Neural progenitor cell (in vitro differentiated cells): ENCODE measurements around the gene NBAS. TPM values are rescaled to one million over a fixed set of nuclear protein-coding genes. Genes with fewer than 3 reads are reported as not detected.

ENCODE experiments used
- DNase-seq: peaks from one replicate; pipeline ENCODE4 v3.0.0-alpha.2; 2016; ENCODE audit warnings: low spot score
- H2AFZ ChIP-seq: fragments of 200-600 bp; sonication (generic); replicated peaks from 2 replicates; pipeline ENCODE4 v1.6.1; 2016; ENCODE audit warnings: antibody characterized with exemption
- H3F3A ChIP-seq: fragments of 200-600 bp; sonication (generic); 2 replicates; pipeline ENCODE4 v1.6.1; 2016; ENCODE audit warnings: antibody characterized with exemption, low read depth
- H3K27ac ChIP-seq: fragments of 200-600 bp; sonication (generic); 2 replicates; pipeline ENCODE4 v1.5.1; 2016; ENCODE audit warnings: mild to moderate bottlenecking
- H3K27me3 ChIP-seq: fragments of 200-600 bp; sonication (generic); 2 replicates; pipeline ENCODE4 v1.6.1; 2016; ENCODE audit warnings: mild to moderate bottlenecking, moderate library complexity
- H3K36me3 ChIP-seq: fragments of 200-600 bp; sonication (generic); 2 replicates; pipeline ENCODE4 v1.5.1; 2016
- H3K4me1 ChIP-seq: fragments of 200-600 bp; sonication (generic); 2 replicates; pipeline ENCODE4 v1.6.1; 2016; ENCODE audit warnings: mixed run types
- H3K4me2 ChIP-seq: fragments of 200-600 bp; sonication (generic); 2 replicates; pipeline ENCODE4 v1.6.1; 2016
- H3K4me3 ChIP-seq: fragments of 200-600 bp; sonication (generic); 2 replicates; pipeline ENCODE4 v1.5.1; 2016
- H3K79me2 ChIP-seq: fragments of 200-600 bp; sonication (generic); 2 replicates; pipeline ENCODE4 v1.6.1; 2016; ENCODE audit warnings: low read depth
- H3K9ac ChIP-seq: fragments of 200-600 bp; sonication (generic); 2 replicates; pipeline ENCODE4 v1.6.1; 2016
- H3K9me3 ChIP-seq: fragments of 200-600 bp; sonication (generic); 2 replicates; pipeline ENCODE4 v1.5.1; 2016; ENCODE audit warnings: low read depth
- H4K20me1 ChIP-seq: fragments of 200-600 bp; sonication (generic); 2 replicates; pipeline ENCODE4 v1.6.1; 2016; ENCODE audit warnings: low read depth
- H3K27ac Mint-ChIP-seq: 3 replicates; pipeline ENCODE4 v1.8.0; 2021; ENCODE audit warnings: mixed read lengths
- H3K27me3 Mint-ChIP-seq: 2 replicates; pipeline ENCODE4 v1.8.0; 2022; ENCODE audit warnings: low read depth, mild to moderate bottlenecking, inconsistent platforms, moderate library complexity, mixed read lengths; ENCODE audit not compliant: insufficient read depth
- H3K36me3 Mint-ChIP-seq: 3 replicates; pipeline ENCODE4 v1.8.0; 2021; ENCODE audit warnings: mixed read lengths
- H3K4me1 Mint-ChIP-seq: 3 replicates; pipeline ENCODE4 v1.8.0; 2021; ENCODE audit warnings: mixed read lengths
- H3K4me3 Mint-ChIP-seq: 3 replicates; pipeline ENCODE4 v1.8.0; 2021; ENCODE audit warnings: mild to moderate bottlenecking, moderate library complexity, mixed read lengths
- H3K9me3 Mint-ChIP-seq: 3 replicates; pipeline ENCODE4 v1.8.0; 2020; ENCODE audit warnings: mixed read lengths
- CTCF ChIP-seq: fragments of 200-600 bp; sonication (generic); IDR thresholded peaks from 2 replicates; pipeline ENCODE4 v1.5.1; 2017; ENCODE audit warnings: antibody characterized with exemption, mild to moderate bottlenecking
- EZH2 ChIP-seq: fragments of 200-600 bp; sonication (generic); IDR thresholded peaks from 2 replicates; pipeline ENCODE4 v1.6.1; 2017; ENCODE audit warnings: antibody characterized with exemption, mild to moderate bottlenecking, moderate library complexity
- EZH2phosphoT487 ChIP-seq: fragments of 200-600 bp; sonication (generic); IDR thresholded peaks from 2 replicates; pipeline ENCODE4 v1.6.1; 2017; ENCODE audit warnings: antibody characterized with exemption
- total RNA-seq: library from RNA; depleted of rRNA; stranded (reverse); fragments of >200 nt; gene quantifications from 2 replicates; pipeline ENCODE4 v1.2.3, GENCODE V29; 2015; ENCODE audit warnings: low replicate concordance

Gene NBAS
- total RNA-seq: 58.0 and 60.2 TPM in 2 replicates

DNA sequence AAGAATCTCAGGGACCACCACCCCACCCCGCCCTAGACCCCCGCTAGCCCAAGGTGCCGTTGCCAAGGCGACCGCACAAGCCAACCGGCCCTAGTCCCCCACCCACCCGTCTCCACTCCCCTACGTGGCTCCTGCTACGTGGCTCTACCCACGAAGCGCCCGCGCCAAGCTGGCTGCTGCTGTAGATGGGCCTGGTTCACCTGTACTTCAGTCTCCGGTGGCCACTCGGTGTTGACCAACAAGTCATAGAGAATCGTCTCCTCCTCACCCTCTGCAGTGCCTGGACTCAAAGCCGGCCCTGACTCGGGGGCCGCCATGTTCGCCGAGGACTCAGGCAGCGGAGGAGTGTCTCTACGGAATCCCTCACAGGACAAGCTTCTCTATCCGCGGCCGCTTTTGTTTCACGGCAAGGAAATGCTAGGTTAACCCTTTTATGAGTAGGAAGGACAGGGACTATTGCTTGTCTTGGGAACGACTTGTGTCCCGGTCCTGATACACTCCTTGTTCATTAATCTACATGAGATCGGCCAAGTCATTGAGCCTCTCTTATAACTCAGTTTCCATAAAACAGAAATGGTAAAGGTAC lies at the start of gene NBAS:
Gene NBAS (minus strand): TSS at position 347 of the 586 bp plus-strand sequence. CDS start 30 bp downstream, at position 317.
- Histone ChIP-seq H3K4me3 (peak within 1 kb of the TSS; percentile 72), H3K36me3 (no peaks in the 10 kb centered on the region), H4K20me1 (peaks cover 7% of the 10 kb centered on the region), H3K9me3 (no peaks in the 10 kb centered on the region), H3K4me1 (peaks cover 19% of the 10 kb centered on the region), H3K4me2 (peak within 1 kb of the TSS; percentile 79), H3K27me3 (no peaks in the 10 kb centered on the region), H3K9ac (peak within 1 kb of the TSS; percentile 61), H3K79me2 (peaks cover 34% of the 10 kb centered on the region), H3F3A (peaks cover 8% of the 10 kb centered on the region), H2AFZ (peak within 1 kb of the TSS; percentile 71), H3K27ac (peak within 1 kb of the TSS; percentile 73)
- Mint-ChIP-seq H3K9me3 (no peaks in the 10 kb centered on the region), H3K4me1 (peaks cover 32% of the 10 kb centered on the region), H3K27ac (peak within 1 kb of the TSS; percentile 99), H3K27me3 (peaks cover 9% of the 10 kb centered on the region), H3K36me3 (no peaks in the 10 kb centered on the region), H3K4me3 (peak within 1 kb of the TSS; percentile 100)
- no peak for TF ChIP-seq EZH2phosphoT487
- DNase-seq: peak; percentile 87

DNA sequence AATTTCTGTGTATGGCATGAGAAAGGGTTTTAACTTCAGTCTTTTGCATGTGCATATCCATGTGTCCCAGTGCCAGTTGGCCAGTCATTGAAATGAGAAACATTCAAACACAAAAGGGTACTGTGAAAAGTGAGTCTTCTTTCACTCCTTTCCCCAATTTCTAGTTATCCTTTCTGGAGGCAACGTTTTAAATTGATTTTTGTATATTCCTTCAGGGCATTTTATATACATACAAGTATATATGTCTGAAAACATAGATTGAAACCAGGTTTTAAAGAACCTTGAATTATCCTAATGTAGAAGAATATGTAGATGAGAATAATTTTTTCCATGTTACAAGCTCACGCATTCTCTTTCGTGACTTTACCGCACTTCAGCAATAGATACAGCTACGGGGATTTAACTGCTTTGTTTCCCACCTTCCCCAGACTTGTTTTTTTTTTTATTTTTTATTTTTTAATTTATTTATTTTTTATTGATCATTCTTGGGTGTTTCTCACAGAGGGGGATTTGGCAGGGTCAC lies 49.4 kb upstream of the NBAS start:
- Histone ChIP-seq H3F3A (no peaks in the 10 kb centered on the region), H3K27ac (no peak overlapping the region), H3K4me3 (no peak overlapping the region), H3K9ac (no peak overlapping the region), H2AFZ (no peak overlapping the region), H3K27me3 (no peaks in the 10 kb centered on the region), H4K20me1 (no peaks in the 10 kb centered on the region), H3K9me3 (no peaks in the 10 kb centered on the region), H3K79me2 (no peaks in the 10 kb centered on the region), H3K4me2 (no peak overlapping the region), H3K4me1 (no peaks in the 10 kb centered on the region), H3K36me3 (peaks cover 29% of the 10 kb centered on the region)
- Mint-ChIP-seq H3K27ac (no peak overlapping the region), H3K4me1 (no peaks in the 10 kb centered on the region), H3K9me3 (peaks cover 5% of the 10 kb centered on the region), H3K4me3 (no peak overlapping the region), H3K36me3 (peaks cover 36% of the 10 kb centered on the region), H3K27me3 (no peaks in the 10 kb centered on the region)
- TF ChIP-seq CTCF (no peak), EZH2phosphoT487 (no peak), EZH2 (no peak)
- no peak for DNase-seq

DNA sequence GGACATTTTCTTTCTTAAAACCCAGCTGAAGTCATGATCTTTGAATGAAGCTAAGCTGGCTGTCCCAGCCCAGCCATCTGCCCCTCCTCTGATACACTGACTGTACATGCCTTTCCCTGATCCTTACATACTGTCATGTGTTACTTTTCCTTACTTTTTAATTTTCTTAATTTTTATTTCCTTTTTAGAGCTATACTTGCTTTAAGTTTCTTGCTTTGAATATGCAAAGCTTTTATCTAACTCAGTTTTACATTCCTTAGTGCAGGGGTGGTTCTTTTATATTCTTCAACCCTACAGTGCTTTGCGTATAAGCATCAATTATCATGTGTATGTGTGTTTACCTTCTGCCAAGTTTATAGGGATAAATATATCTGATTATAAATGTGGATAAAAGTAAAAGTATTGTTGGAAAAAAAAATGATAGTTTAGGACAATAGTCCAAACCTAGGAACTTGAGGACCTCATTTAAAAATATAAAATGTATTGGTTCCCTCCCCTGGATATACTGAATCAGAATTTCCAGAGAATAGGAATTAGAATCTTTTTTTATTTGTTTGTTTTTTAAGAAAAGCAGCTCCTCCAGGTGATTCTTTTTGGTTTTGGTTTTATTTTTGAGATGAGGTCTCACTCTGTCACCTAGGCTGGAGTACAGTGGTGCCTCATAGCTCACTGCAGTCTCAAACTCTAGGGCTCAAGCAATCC lies 48.4 kb upstream of the NBAS start:
- H2AFZ ChIP-seq: no peak overlapping the region
- no peak for DNase-seq
- H3K4me3 ChIP-seq: no peak overlapping the region
- no peaks in the 10 kb centered on the region for H3K27me3 Mint-ChIP-seq
- no peaks in the 10 kb centered on the region for H3K27me3 ChIP-seq
- H3K4me2 ChIP-seq: no peak overlapping the region
- H3K4me3 Mint-ChIP-seq: no peak overlapping the region
- H3K9me3 ChIP-seq: no peaks in the 10 kb centered on the region
- no peak overlapping the region for H3K27ac ChIP-seq
- H4K20me1 ChIP-seq: no peaks in the 10 kb centered on the region
- H3F3A ChIP-seq: no peaks in the 10 kb centered on the region
- peaks cover 5% of the 10 kb centered on the region for H3K9me3 Mint-ChIP-seq
- no peak overlapping the region for H3K27ac Mint-ChIP-seq
- no peaks in the 10 kb centered on the region for H3K4me1 Mint-ChIP-seq
- no peak for TF ChIP-seq CTCF
- TF ChIP-seq EZH2phosphoT487: no peak
- H3K4me1 ChIP-seq: no peaks in the 10 kb centered on the region
- no peak overlapping the region for H3K9ac ChIP-seq
- no peaks in the 10 kb centered on the region for H3K79me2 ChIP-seq
- H3K36me3 Mint-ChIP-seq: peaks cover 42% of the 10 kb centered on the region
- H3K36me3 ChIP-seq: peaks cover 29% of the 10 kb centered on the region

- Histone ChIP-seq H2AFZ (no peak overlapping the region), H3K27me3 (no peaks in the 10 kb centered on the region), H3K4me3 (no peak overlapping the region), H3K27ac (no peak overlapping the region), H3K79me2 (no peaks in the 10 kb centered on the region), H3F3A (no peaks in the 10 kb centered on the region), H3K4me1 (no peaks in the 10 kb centered on the region), H3K9me3 (no peaks in the 10 kb centered on the region), H3K4me2 (no peak overlapping the region), H4K20me1 (no peaks in the 10 kb centered on the region), H3K9ac (no peak overlapping the region), H3K36me3 (peaks cover 38% of the 10 kb centered on the region)
- Mint-ChIP-seq H3K36me3 (peaks cover 40% of the 10 kb centered on the region), H3K27ac (no peak overlapping the region), H3K4me1 (no peaks in the 10 kb centered on the region), H3K27me3 (no peaks in the 10 kb centered on the region), H3K4me3 (no peak overlapping the region), H3K9me3 (peaks cover 5% of the 10 kb centered on the region)
- no peak for DNase-seq
- no peak for TF ChIP-seq EZH2phosphoT487
- TF ChIP-seq CTCF: no peak
- no peak for TF ChIP-seq EZH2
Observed at GRCh38 chr2:15608392-15608761, 47.2 kb upstream of the NBAS start.
